ENCODE results near the gene RNH1. TPM values are rescaled to one million over a fixed set of nuclear protein-coding genes. Genes with fewer than 3 reads are reported as not detected.
A peak's percentile ranks its signal among the peaks of the same experiment; 100 is the strongest.

Gene RNH1
- total and polyA plus RNA-seq, 2 of the 8 experiments (the other 6 are each of a cell fraction or from before 2014, with no cell fraction given), result 48.7 to 49.8 TPM

DNA sequence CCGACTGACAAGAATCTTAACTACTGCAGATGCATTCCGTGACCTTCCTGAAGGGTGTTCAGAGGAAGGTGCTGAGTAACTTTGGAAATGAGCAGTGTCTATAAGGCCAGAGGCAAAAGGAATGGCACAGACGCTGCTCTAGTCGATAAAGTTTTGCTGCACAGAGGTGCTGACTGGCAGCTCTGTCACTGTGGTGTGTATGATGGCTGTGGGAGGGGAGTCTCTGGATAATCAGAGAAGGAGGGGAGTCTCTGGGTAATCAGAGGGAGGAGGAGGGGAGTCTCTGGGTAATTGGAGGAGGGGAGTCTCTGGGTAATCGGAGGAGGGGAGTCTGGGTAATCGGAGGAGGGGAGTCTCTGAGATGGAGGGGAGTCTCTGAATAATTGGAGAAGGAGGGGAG is 38.5 kb downstream of the RNH1 start:
- Histone ChIP-seq H3K9ac (replicated peaks in 1 of 4; ENCODE audit: extremely low read depth in 1 of 4, low read depth in 3 of 4, low read length in 3 of 4) (no peak overlapping the region), H3K4me2 (ENCODE audit: insufficient read depth in 1 of 2, low read depth in 2 of 2, low read length in 2 of 2) (peak overlapping the region in 1 of 2 experiments; percentile 39; a peak in 1 of 4 replicates), H3K27ac (ENCODE audit: low read depth, low read length) (no peak overlapping the region)

More for the DNA sequence above, 38.5 kb downstream of the RNH1 start:
- POLR2A ChIA-PET (ENCODE audit: partially characterized antibody), result no interaction called here
- FAIRE-seq (no peak), DNase-seq (ENCODE audit: low read depth in 1 of 2, low spot score in 2 of 2) (no peak)
- Histone ChIP-seq H3K36me3 (ENCODE audit: control insufficient read depth in 2 of 4, insufficient read depth in 4 of 4, low read length in 3 of 4) (no peaks in the 10 kb centered on the region; a peak in 2 of 8 replicates), H3K79me1 (ENCODE audit: low read depth, low read length) (peaks cover 5% of the 10 kb centered on the region; the same call in 1 of the 2 replicates), H4K8ac (ENCODE audit: extremely low read depth, insufficient read depth, low read length) (no peak overlapping the region), H3K23me2 (ENCODE audit: low read depth, low read length) (0 out of 2 replicates have a peak, but pooled peaks cover 1% of the 10 kb centered on the region), H4K91ac (replicated peaks; ENCODE audit: insufficient read length, low read length) (no peak overlapping the region), H3K18ac (ENCODE audit: extremely low read depth, low read length) (peak overlapping the region; percentile 38; the same call in 1 of the 2 replicates), H3K9me3 (ENCODE audit: insufficient read depth in 2 of 2, low read depth in 1 of 2, low read length in 1 of 2) (no peaks in the 10 kb centered on the region), H2BK20ac (ENCODE audit: low read length) (no peak overlapping the region), H2BK15ac (ENCODE audit: low read length) (0 out of 2 replicates have a peak overlapping the region, but pooled peaks have one; percentile 19), H3K4me3 (ENCODE audit: extremely low read depth in 1 of 4, insufficient read depth in 2 of 4, low read depth in 3 of 4, low read length in 4 of 4) (no peak overlapping the region), H3K56ac (replicated peaks; ENCODE audit: insufficient read length, low read depth, low read length) (no peak overlapping the region), H3K14ac (ENCODE audit: insufficient read length) (no peak overlapping the region), H3K79me2 (ENCODE audit: control insufficient read depth in 1 of 2, insufficient read depth in 2 of 2, low read length in 2 of 2) (peaks cover 0 to 21% of the 10 kb centered on the region in 2 experiments; a peak in 2 of 4 replicates), H2BK120ac (replicated peaks; ENCODE audit: low read depth, low read length) (no peak overlapping the region), H2BK5ac (ENCODE audit: low read depth, low read length) (peak overlapping the region; percentile 68), H3K4me1 (replicated peaks in 1 of 4; ENCODE audit: control insufficient read depth in 3 of 4, insufficient read depth in 4 of 4, low read length in 3 of 4) (peaks cover 0 to 12% (median 5%) of the 10 kb centered on the region in 4 experiments; a peak in 6 of 7 replicates), H3K4ac (replicated peaks; ENCODE audit: insufficient read length, low read depth, low read length) (no peak overlapping the region), H2BK12ac (ENCODE audit: low read depth, low read length) (peak overlapping the region; percentile 45; the same call in 1 of the 2 replicates), H3K23ac (ENCODE audit: insufficient read length) (no peak overlapping the region), H4K20me1 (replicated peaks in 1 of 2; ENCODE audit: control insufficient read depth in 1 of 2, insufficient read depth in 2 of 2, low read length in 2 of 2) (peaks cover 0 to 5% of the 10 kb centered on the region in 2 experiments), H2AFZ (ENCODE audit: low read length) (no peak overlapping the region), H3K27me3 (replicated peaks in 1 of 4; ENCODE audit: control insufficient read depth in 3 of 4, extremely low read depth in 1 of 4, insufficient read depth in 3 of 4, low read length in 3 of 4) (no peaks in the 10 kb centered on the region), H2AK5ac (ENCODE audit: low read depth, low read length) (peak overlapping the region; percentile 91; the same call in 1 of the 2 replicates), H4K5ac (ENCODE audit: insufficient read length, low read depth, low read length) (no peak overlapping the region)
- CTCF ChIA-PET (ENCODE audit: partially characterized antibody), result no interaction called here
- WGBS, 2 experiments (ENCODE audit: extremely low coverage in 1 of 2, insufficient coverage in 1 of 2, insufficient read length in 1 of 2, insufficient replicate concordance in 2 of 2, low coverage in 1 of 2, low lambda C conversion rate in 2 of 2, missing lambda C conversion rate in 1 of 2), result 76% methylated on average over 6 of the region's 6 CpGs; no CpG with 5 or more reads in 1 of the 2 experiments
- no peak for TF ChIP-seq RBBP5 (IDR thresholded peaks at IDR 0.05; ENCODE audit: borderline replicate concordance, low read depth, low read length)
- TF ChIP-seq EP300 (IDR thresholded peaks at IDR 0.05; ENCODE audit: borderline replicate concordance in 1 of 2, low read depth in 2 of 2, low read length in 2 of 2), result no peak
- no peak for TF ChIP-seq KDM4A (IDR thresholded peaks at IDR 0.05; ENCODE audit: low read depth, low read length, severe bottlenecking)
- no peak for TF ChIP-seq NRF1 (IDR thresholded peaks at IDR 0.05; ENCODE audit: low read depth, low read length)
- no peak for TF ChIP-seq TAF1 (IDR thresholded peaks at IDR 0.05; ENCODE audit: low read depth, low read length)
- no peak for TF ChIP-seq NANOG (IDR thresholded peaks at IDR 0.05; ENCODE audit: insufficient read depth, low read depth, low read length, poor library complexity, severe bottlenecking)
- TF ChIP-seq, protein P1, sequence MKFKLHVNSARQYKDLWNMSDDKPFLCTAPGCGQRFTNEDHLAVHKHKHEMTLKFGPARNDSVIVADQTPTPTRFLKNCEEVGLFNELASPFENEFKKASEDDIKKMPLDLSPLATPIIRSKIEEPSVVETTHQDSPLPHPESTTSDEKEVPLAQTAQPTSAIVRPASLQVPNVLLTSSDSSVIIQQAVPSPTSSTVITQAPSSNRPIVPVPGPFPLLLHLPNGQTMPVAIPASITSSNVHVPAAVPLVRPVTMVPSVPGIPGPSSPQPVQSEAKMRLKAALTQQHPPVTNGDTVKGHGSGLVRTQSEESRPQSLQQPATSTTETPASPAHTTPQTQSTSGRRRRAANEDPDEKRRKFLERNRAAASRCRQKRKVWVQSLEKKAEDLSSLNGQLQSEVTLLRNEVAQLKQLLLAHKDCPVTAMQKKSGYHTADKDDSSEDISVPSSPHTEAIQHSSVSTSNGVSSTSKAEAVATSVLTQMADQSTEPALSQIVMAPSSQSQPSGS (IDR thresholded peaks at IDR 0.05; ENCODE audit: low read length), result no peak
- TF ChIP-seq ZNF274 (IDR thresholded peaks at IDR 0.05; ENCODE audit: borderline replicate concordance, extremely low read depth, low read length), result no peak
- TF ChIP-seq SRF (IDR thresholded peaks at IDR 0.05; ENCODE audit: low read depth, low read length), result no peak

Data from H1 (cell line).